Panc1 (cell line): Measurements from ENCODE around the gene ZHX3. TPM values are rescaled to one million over a fixed set of nuclear protein-coding genes. Genes with fewer than 3 reads are reported as not detected.

Experiments
- ATAC-seq: fragments of 200-7000 bp; cut with Tn5 transposase; 2 replicates; pipeline ENCODE4 v1.9.1; 2020; ENCODE audit warnings: mild to moderate bottlenecking, moderate library complexity
- BruUV-seq: library from RNA; stranded (reverse); fragments of 400-500 nt; replicated peaks from 2 replicates; lab custom pipeline; 2021; lab: Mats Ljungman, UMichigan
- CTCF ChIA-PET: fragments of 300-600 bp; sonication (Branson Sonifier 250); formaldehyde crosslinking; loops from one replicate; lab custom pipeline; 2022; ENCODE audit warnings: antibody characterized with exemption; lab: Charles Lee
- POLR2A ChIA-PET: fragments of 300-600 bp; sonication (Branson Sonifier 250); formaldehyde crosslinking; loops from one replicate; lab custom pipeline; 2022; ENCODE audit warnings: antibody characterized with exemption; lab: Charles Lee
- DNase-seq: peaks from one replicate; pipeline ENCODE4 v3.0.0-alpha.2; 2010; ENCODE audit warnings: low read depth, low spot score
- H3K27ac ChIP-seq: 2 replicates; pipeline ENCODE4 v1.5.1; 2011; ENCODE audit warnings: mild to moderate bottlenecking, low read length, inconsistent platforms
- H3K27me3 ChIP-seq: fragments of 200-500 bp; sonication (Bioruptor generic); 2 replicates; pipeline ENCODE4 v1.6.0; 2014; ENCODE audit warnings: low read length, inconsistent platforms; ENCODE audit not compliant: control insufficient read depth, insufficient read depth
- H3K36me3 ChIP-seq: fragments of 200-500 bp; sonication (Bioruptor generic); 2 replicates; pipeline ENCODE4 v1.5.1; 2014; ENCODE audit warnings: inconsistent platforms, mild to moderate bottlenecking, low read length, moderate library complexity; ENCODE audit not compliant: control insufficient read depth, insufficient read depth
- H3K4me1 ChIP-seq: 2 replicates; pipeline ENCODE4 v1.5.1; 2011; ENCODE audit warnings: inconsistent platforms, mild to moderate bottlenecking, low read length, moderate library complexity; ENCODE audit not compliant: control insufficient read depth, insufficient read depth
- H3K4me3 ChIP-seq, 2 experiments: 2 replicates each; pipeline ENCODE4 v1.5.1; 2011 to 2012; ENCODE audit warnings: low read depth in 2 of 2, low read length in 2 of 2, mild to moderate bottlenecking in 2 of 2, inconsistent platforms in 1 of 2, moderate library complexity in 1 of 2
- H3K9me3 ChIP-seq: fragments of 200-500 bp; sonication (Bioruptor generic); 2 replicates; pipeline ENCODE4 v1.5.1; 2014; ENCODE audit warnings: low read depth, mild to moderate bottlenecking, inconsistent platforms, low read length, moderate library complexity; ENCODE audit not compliant: control insufficient read depth, insufficient read depth
- CTCF ChIP-seq: fragments of 450-650 bp; IDR thresholded peaks from 2 replicates; pipeline ENCODE4 v1.5.1; 2017; ENCODE audit warnings: mild to moderate bottlenecking
- POLR2AphosphoS5 ChIP-seq: IDR thresholded peaks from 2 replicates; pipeline ENCODE4 v1.6.1; 2012; ENCODE audit warnings: mild to moderate bottlenecking, low read depth, low read length, moderate library complexity
- REST ChIP-seq, 2 experiments: IDR thresholded peaks; 2 replicates each; pipeline ENCODE4 v1.6.1; 2011 to 2012; ENCODE audit warnings: low read depth in 2 of 2, control low read depth in 1 of 2, low read length in 1 of 2, mild to moderate bottlenecking in 1 of 2, moderate library complexity in 1 of 2; ENCODE audit not compliant: insufficient read depth in 1 of 2
- SIN3A ChIP-seq: IDR thresholded peaks from 2 replicates; pipeline ENCODE4 v1.6.1; 2012; ENCODE audit warnings: low read depth, mild to moderate bottlenecking, low read length, moderate library complexity, borderline replicate concordance; ENCODE audit not compliant: insufficient read depth
- TCF7L2 ChIP-seq: IDR thresholded peaks from 2 replicates; pipeline ENCODE4 v1.6.1; 2011; ENCODE audit warnings: mild to moderate bottlenecking, low read depth, low read length, inconsistent platforms
- in situ Hi-C: cut with HindIII; loops from 2 replicates; pipeline ENCODE4 v1.10.0; 2016; ENCODE audit warnings: low sequenced_read_pairs, low pct_unique_long_range_greater_than_20kb
- intact Hi-C: fragments of 100-400 bp; cut with micrococcal nuclease; formaldehyde crosslinking; loops from one replicate; pipeline ENCODE4 v1.10.0; 2022; ENCODE audit not compliant: unreplicated experiment
- total RNA-seq: library from RNA; stranded (reverse); gene quantifications from one replicate; pipeline ENCODE4 v1.2.1, GENCODE V29; 2021; ENCODE audit not compliant: unreplicated experiment

ZHX3 gene
- total RNA-seq, 1 experiment from 2014 or later, result 19.8 TPM

- H3K4me1 ChIP-seq, result no peaks in the 10 kb centered on the region
- H3K27me3 ChIP-seq, result no peaks in the 10 kb centered on the region
- no peaks in the 10 kb centered on the region for H3K9me3 ChIP-seq
- ChIA-PET CTCF (interaction anchor here (0.5 kb wide), 1 partner anchor 266 kb away, joined by 3 read pairs; no protein-coding TSS in a partner anchor), POLR2A (no interaction called here)
- no TSS peak for BruUV-seq
- intact Hi-C loops (no loop called here), in situ Hi-C loops (no loop called here)
- DNase-seq (no peak), ATAC-seq (no peak)
- H3K27ac ChIP-seq, result no peak overlapping the region
- no peaks in the 10 kb centered on the region for H3K36me3 ChIP-seq
- TF ChIP-seq POLR2AphosphoS5 (no peak), CTCF (no peak), REST (IDR thresholded peaks at IDR 0.05; ENCODE audit: insufficient read depth in 1 of 2, low read depth in 2 of 2, low read length in 1 of 2) (no peak), TCF7L2 (no peak), SIN3A (no peak)
- H3K4me3 ChIP-seq, result no peak overlapping the region
Observed at GRCh38 chr20:41274152-41274551, 43.4 kb downstream of the ZHX3 start.

- no TSS peak for BruUV-seq
- TF ChIP-seq SIN3A (no peak), CTCF (no peak), POLR2AphosphoS5 (no peak), REST (IDR thresholded peaks at IDR 0.05; ENCODE audit: insufficient read depth in 1 of 2, low read depth in 2 of 2, low read length in 1 of 2) (no peak), TCF7L2 (no peak)
- POLR2A ChIA-PET, result no interaction called here
- no peak for DNase-seq
- Histone ChIP-seq H3K27ac (no peak overlapping the region), H3K36me3 (no peaks in the 10 kb centered on the region), H3K4me3 (no peak overlapping the region), H3K27me3 (no peaks in the 10 kb centered on the region), H3K9me3 (no peaks in the 10 kb centered on the region), H3K4me1 (no peaks in the 10 kb centered on the region)
- in situ Hi-C loops (no loop called here), intact Hi-C loops (no loop called here)
- CTCF ChIA-PET, result interaction anchor here (0.5 kb wide), 1 partner anchor 266 kb away, joined by 3 read pairs; no protein-coding TSS in a partner anchor
- ATAC-seq, result no peak
Observed at GRCh38 chr20:41273445-41273844, 44.1 kb downstream of the ZHX3 start.
